Measurements from ENCODE around the gene EFNA5.

DNA sequence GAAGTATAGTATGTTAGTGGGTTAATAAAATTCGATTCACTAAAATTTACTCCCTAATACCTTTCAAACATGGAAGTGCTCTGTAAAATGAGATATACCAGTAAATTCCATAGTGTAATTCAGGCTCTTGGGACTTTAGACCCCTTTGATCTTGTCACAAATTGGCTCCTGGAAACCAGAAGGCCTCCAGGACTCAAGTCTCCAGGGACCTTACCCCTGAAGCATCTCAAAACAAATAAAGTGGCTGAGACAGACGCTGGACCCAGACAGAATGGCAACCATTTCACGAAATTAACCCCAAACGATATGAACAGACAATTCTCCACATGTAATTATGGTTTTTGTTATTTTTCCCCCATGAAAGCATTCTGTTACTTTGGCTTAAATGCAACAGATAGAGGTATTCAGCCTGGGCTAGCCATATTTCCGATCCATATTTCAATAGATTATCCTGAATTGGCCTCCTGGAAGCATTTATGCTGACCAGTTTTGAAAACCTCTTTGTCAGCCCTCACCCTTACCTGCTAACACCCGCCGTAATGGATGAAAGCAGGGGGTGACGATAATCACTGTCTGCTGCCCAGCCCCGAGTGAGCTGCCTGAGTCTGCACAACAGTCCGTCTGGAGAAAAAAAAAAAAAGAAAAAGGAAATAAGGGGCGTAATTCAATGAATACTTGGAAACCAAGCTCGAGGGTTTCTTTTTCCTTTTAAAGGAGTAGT lies 34.1 kb upstream of the EFNA5 start:
- TF ChIP-seq, protein P1, sequence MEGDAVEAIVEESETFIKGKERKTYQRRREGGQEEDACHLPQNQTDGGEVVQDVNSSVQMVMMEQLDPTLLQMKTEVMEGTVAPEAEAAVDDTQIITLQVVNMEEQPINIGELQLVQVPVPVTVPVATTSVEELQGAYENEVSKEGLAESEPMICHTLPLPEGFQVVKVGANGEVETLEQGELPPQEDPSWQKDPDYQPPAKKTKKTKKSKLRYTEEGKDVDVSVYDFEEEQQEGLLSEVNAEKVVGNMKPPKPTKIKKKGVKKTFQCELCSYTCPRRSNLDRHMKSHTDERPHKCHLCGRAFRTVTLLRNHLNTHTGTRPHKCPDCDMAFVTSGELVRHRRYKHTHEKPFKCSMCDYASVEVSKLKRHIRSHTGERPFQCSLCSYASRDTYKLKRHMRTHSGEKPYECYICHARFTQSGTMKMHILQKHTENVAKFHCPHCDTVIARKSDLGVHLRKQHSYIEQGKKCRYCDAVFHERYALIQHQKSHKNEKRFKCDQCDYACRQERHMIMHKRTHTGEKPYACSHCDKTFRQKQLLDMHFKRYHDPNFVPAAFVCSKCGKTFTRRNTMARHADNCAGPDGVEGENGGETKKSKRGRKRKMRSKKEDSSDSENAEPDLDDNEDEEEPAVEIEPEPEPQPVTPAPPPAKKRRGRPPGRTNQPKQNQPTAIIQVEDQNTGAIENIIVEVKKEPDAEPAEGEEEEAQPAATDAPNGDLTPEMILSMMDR (IDR thresholded peaks at IDR 0.05; ENCODE audit: poor library complexity, severe bottlenecking) = no peak
- peak; percentile 34 for TF ChIP-seq POLR2AphosphoS5 (IDR thresholded peaks at IDR 0.05)
- TF ChIP-seq EP300 (conservative IDR thresholded peaks at IDR 0.05; ENCODE audit: poor library complexity, severe bottlenecking) = no peak
- no peak for TF ChIP-seq EZH2 (IDR thresholded peaks at IDR 0.05; ENCODE audit: borderline replicate concordance, insufficient read depth, low read length, poor library complexity, severe bottlenecking)
- TF ChIP-seq, protein P2, sequence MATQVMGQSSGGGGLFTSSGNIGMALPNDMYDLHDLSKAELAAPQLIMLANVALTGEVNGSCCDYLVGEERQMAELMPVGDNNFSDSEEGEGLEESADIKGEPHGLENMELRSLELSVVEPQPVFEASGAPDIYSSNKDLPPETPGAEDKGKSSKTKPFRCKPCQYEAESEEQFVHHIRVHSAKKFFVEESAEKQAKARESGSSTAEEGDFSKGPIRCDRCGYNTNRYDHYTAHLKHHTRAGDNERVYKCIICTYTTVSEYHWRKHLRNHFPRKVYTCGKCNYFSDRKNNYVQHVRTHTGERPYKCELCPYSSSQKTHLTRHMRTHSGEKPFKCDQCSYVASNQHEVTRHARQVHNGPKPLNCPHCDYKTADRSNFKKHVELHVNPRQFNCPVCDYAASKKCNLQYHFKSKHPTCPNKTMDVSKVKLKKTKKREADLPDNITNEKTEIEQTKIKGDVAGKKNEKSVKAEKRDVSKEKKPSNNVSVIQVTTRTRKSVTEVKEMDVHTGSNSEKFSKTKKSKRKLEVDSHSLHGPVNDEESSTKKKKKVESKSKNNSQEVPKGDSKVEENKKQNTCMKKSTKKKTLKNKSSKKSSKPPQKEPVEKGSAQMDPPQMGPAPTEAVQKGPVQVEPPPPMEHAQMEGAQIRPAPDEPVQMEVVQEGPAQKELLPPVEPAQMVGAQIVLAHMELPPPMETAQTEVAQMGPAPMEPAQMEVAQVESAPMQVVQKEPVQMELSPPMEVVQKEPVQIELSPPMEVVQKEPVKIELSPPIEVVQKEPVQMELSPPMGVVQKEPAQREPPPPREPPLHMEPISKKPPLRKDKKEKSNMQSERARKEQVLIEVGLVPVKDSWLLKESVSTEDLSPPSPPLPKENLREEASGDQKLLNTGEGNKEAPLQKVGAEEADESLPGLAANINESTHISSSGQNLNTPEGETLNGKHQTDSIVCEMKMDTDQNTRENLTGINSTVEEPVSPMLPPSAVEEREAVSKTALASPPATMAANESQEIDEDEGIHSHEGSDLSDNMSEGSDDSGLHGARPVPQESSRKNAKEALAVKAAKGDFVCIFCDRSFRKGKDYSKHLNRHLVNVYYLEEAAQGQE (IDR thresholded peaks at IDR 0.05; ENCODE audit: borderline replicate concordance) = no peak

Measured in neural cell (in vitro differentiated cells).